Activated CD8-positive, alpha-beta T cell treated with anti-CD3 and anti-CD28 coated beads for 36 hours (primary cell): ENCODE measurements around the gene SMAD3. TPM values are rescaled to one million over a fixed set of nuclear protein-coding genes. Genes with fewer than 3 reads are reported as not detected.
"Not testable (repeated sequence)": the region's sequence is repeated elsewhere in the genome, so short reads cannot be mapped to it uniquely, and the experiment has no call there.

Source experiments
- ATAC-seq: fragments of 200-7000 bp; cut with Tn5 transposase; one replicate; pipeline ENCODE4 v1.10.0; 2021; ENCODE audit warnings: mild to moderate bottlenecking, moderate library complexity
- CTCF ChIA-PET: fragments of 350-600 bp; sonication (Branson Sonifier 250); formaldehyde crosslinking; loops from one replicate; lab custom pipeline; 2021; ENCODE audit warnings: antibody characterized with exemption; lab: Charles Lee
- POLR2A ChIA-PET: fragments of 350-600 bp; sonication (Branson Sonifier 250); formaldehyde crosslinking; loops from one replicate; lab custom pipeline; 2021; ENCODE audit warnings: antibody characterized with exemption; lab: Charles Lee
- DNase-seq: peaks from one replicate; pipeline ENCODE4 v3.0.0-alpha.2; 2020
- H3K27ac Mint-ChIP-seq: one replicate; pipeline ENCODE4 v1.8.0; 2021; ENCODE audit warnings: mild to moderate bottlenecking, mixed read lengths
- H3K27me3 Mint-ChIP-seq: one replicate; pipeline ENCODE4 v1.8.0; 2021; ENCODE audit warnings: mixed read lengths
- H3K36me3 Mint-ChIP-seq: one replicate; pipeline ENCODE4 v1.8.0; 2021; ENCODE audit warnings: low read depth, mixed read lengths
- H3K4me1 Mint-ChIP-seq: one replicate; pipeline ENCODE4 v1.8.0; 2021; ENCODE audit warnings: low read depth, mixed read lengths
- H3K4me3 Mint-ChIP-seq: one replicate; pipeline ENCODE4 v1.8.0; 2021; ENCODE audit warnings: mild to moderate bottlenecking, moderate library complexity, mixed read lengths
- H3K9me3 Mint-ChIP-seq: one replicate; pipeline ENCODE4 v1.8.0; 2021; ENCODE audit warnings: mixed read lengths
- intact Hi-C: fragments of 100-400 bp; cut with micrococcal nuclease; formaldehyde crosslinking; loops from one replicate; pipeline ENCODE4 v1.10.0; 2022
- total RNA-seq, 2 experiments: library from RNA; stranded (reverse); gene quantifications; one replicate each; pipeline ENCODE4 v1.2.3, GENCODE V29; 2021
- TF ChIP-seq, protein P1 (sequence below): fragments of 200-600 bp; IDR thresholded peaks from one replicate; pipeline ENCODE4 v1.8.0; 2022; ENCODE audit warnings: antibody characterized with exemption, mild to moderate bottlenecking

The SMAD3 gene
- total RNA-seq, 2 experiments from 2014 or later = 22.3 to 24.7 TPM

DNA sequence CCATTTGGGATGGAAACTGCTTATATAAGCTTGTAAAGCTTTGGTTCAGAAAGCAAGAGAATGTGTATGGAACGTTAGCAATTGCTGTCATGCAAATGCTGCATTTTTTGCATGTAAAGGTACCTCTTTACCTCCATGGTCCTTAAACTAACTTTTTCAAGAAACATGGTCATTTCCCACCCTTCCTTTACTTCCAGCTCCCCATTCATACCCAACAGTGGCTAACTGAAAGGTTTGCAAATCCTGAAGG lies 84.3 kb downstream of the SMAD3 start:
- intact Hi-C loops = loop anchor here (5.0 kb wide), 1 partner anchor 47 kb away; no protein-coding TSS in a partner anchor
- Mint-ChIP-seq H3K27me3 (no peaks in the 10 kb centered on the region), H3K4me1 (peaks cover 72% of the 10 kb centered on the region), H3K4me3 (no peak overlapping the region), H3K9me3 (no peaks in the 10 kb centered on the region), H3K27ac (peak overlapping the region; percentile 86), H3K36me3 (peaks cover 3% of the 10 kb centered on the region)
- ATAC-seq (no peak), DNase-seq (no peak)
- ChIA-PET POLR2A (interaction anchor here (1.3 to 1.7 kb wide), 3 partner anchors 15 to 47 kb away, joined by 3 to 6 read pairs (median 3); no protein-coding TSS in a partner anchor), CTCF (interaction anchor here (1.2 to 1.4 kb wide), 2 partner anchors 32 to 52 kb away, joined by 3 read pairs; no protein-coding TSS in a partner anchor)
- TF ChIP-seq, protein P1, sequence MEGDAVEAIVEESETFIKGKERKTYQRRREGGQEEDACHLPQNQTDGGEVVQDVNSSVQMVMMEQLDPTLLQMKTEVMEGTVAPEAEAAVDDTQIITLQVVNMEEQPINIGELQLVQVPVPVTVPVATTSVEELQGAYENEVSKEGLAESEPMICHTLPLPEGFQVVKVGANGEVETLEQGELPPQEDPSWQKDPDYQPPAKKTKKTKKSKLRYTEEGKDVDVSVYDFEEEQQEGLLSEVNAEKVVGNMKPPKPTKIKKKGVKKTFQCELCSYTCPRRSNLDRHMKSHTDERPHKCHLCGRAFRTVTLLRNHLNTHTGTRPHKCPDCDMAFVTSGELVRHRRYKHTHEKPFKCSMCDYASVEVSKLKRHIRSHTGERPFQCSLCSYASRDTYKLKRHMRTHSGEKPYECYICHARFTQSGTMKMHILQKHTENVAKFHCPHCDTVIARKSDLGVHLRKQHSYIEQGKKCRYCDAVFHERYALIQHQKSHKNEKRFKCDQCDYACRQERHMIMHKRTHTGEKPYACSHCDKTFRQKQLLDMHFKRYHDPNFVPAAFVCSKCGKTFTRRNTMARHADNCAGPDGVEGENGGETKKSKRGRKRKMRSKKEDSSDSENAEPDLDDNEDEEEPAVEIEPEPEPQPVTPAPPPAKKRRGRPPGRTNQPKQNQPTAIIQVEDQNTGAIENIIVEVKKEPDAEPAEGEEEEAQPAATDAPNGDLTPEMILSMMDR = no peak

GRCh38 chr15:67150023-67150860 lies 84.8 kb downstream of the SMAD3 start:
- ChIA-PET POLR2A (interaction anchor here (1.7 kb wide), 1 partner anchor 29 kb away, joined by 6 read pairs; no protein-coding TSS in a partner anchor), CTCF (interaction anchor here (1.2 kb wide), 1 partner anchor 33 kb away, joined by 3 read pairs; no protein-coding TSS in a partner anchor)
- Mint-ChIP-seq H3K36me3 (peaks cover 3% of the 10 kb centered on the region), H3K27ac (peak overlapping the region; percentile 86), H3K4me1 (peaks cover 66% of the 10 kb centered on the region), H3K27me3 (no peaks in the 10 kb centered on the region), H3K4me3 (peak overlapping the region; percentile 46), H3K9me3 (no peaks in the 10 kb centered on the region)
- TF ChIP-seq, protein P1 = no peak
- DNase-seq = peak; percentile 68
- peak; percentile 67 for ATAC-seq
- intact Hi-C loops = no loop called here

GRCh38 chr15:67152429-67152828 lies 87.0 kb downstream of the SMAD3 start:
- Mint-ChIP-seq H3K9me3 (no peaks in the 10 kb centered on the region), H3K27ac (no peak overlapping the region), H3K36me3 (peaks cover 17% of the 10 kb centered on the region), H3K27me3 (no peaks in the 10 kb centered on the region), H3K4me3 (no peak overlapping the region), H3K4me1 (peaks cover 58% of the 10 kb centered on the region)
- POLR2A ChIA-PET = interaction anchor here (0.9 kb wide), 2 partner anchors 9 to 18 kb away, joined by 3 to 4 read pairs; no protein-coding TSS in a partner anchor
- CTCF ChIA-PET = no interaction called here
- no peak for DNase-seq
- intact Hi-C loops = no loop called here
- TF ChIP-seq, protein P1 = no peak
- ATAC-seq = no peak

DNA sequence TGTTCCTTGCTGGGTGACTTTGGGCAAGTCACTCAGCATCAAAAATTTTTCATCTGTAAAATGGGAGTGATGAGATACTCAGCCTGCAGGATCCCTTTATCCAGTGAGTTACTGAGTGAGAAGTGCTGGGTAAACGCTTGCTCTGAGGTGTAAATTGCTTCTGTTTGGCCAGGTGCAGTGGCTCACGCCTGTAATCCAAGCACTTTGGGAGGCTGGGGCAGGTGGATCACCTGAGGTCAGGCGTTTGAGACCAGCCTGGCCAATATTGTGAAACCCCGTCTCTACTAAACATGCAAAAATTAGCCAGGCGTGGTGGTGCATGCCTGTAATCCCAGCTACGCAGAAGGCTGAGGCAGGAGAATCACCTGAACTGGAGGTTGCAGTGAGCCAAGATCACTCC lies 87.6 kb downstream of the SMAD3 start:
- H3K27ac Mint-ChIP-seq, ATAC-seq, H3K4me3 Mint-ChIP-seq, H3K27me3 Mint-ChIP-seq, DNase-seq, CTCF ChIA-PET, intact Hi-C loops, H3K9me3 Mint-ChIP-seq: not testable (repeated sequence)
- peaks cover 18% of the 10 kb centered on the region for H3K36me3 Mint-ChIP-seq
- POLR2A ChIA-PET = interaction anchor here (0.9 kb wide), 2 partner anchors 8 to 19 kb away, joined by 3 to 4 read pairs; no protein-coding TSS in a partner anchor
- peaks cover 57% of the 10 kb centered on the region for H3K4me1 Mint-ChIP-seq

DNA sequence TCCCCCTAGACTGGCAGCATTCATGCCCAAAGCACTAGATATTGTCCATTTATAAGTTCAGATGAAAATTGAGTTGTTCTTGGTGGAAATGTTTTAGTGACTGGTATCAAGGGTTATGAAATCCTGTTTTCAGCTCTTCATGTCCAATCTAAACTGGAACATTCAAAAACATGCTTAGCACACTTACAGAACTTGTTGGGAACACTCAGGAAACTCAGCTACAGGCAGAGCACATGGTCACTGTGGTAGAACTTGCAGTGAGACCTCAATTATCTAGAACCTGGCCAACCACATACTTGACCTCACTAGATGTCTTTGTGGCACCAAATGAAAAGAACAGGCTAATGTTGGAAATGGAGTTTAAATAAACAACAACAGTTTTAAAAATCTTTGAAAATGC lies 88.8 kb downstream of the SMAD3 start:
- no peak overlapping the region for H3K4me3 Mint-ChIP-seq
- intact Hi-C loops = no loop called here
- TF ChIP-seq, protein P1 = no peak
- POLR2A ChIA-PET = interaction anchor here (1.2 kb wide), 1 partner anchor 7 kb away, joined by 3 read pairs; no protein-coding TSS in a partner anchor
- CTCF ChIA-PET = no interaction called here
- no peaks in the 10 kb centered on the region for H3K27me3 Mint-ChIP-seq
- H3K27ac Mint-ChIP-seq = no peak overlapping the region
- ATAC-seq (no peak), DNase-seq (no peak)
- no peaks in the 10 kb centered on the region for H3K9me3 Mint-ChIP-seq
- peaks cover 18% of the 10 kb centered on the region for H3K36me3 Mint-ChIP-seq
- peaks cover 44% of the 10 kb centered on the region for H3K4me1 Mint-ChIP-seq
